Caco-2 (cell line): ENCODE results near the gene HTRA3. TPM values are rescaled to one million over a fixed set of nuclear protein-coding genes. Genes with fewer than 3 reads are reported as not detected.

Experiments
- BruUV-seq: library from RNA; stranded (reverse); fragments of 400-500 nt; replicated peaks from 2 replicates; lab custom pipeline; 2021; lab: Mats Ljungman, UMichigan
- CTCF ChIA-PET: fragments of 300-600 bp; sonication (Branson Sonifier 250); formaldehyde crosslinking; loops from one replicate; lab custom pipeline; 2022; ENCODE audit warnings: antibody characterized with exemption; lab: Charles Lee
- POLR2A ChIA-PET: fragments of 300-600 bp; sonication (Branson Sonifier 250); formaldehyde crosslinking; loops from one replicate; lab custom pipeline; 2022; ENCODE audit warnings: antibody characterized with exemption; lab: Charles Lee
- DNase-seq, 2 experiments: peaks; one replicate each; pipeline versions ENCODE4 v3.0.0 to v3.0.0-alpha.2; 2020 to 2022
- H3K27me3 ChIP-seq: replicated peaks from 2 replicates; pipeline ENCODE4 v1.6.0; 2011; ENCODE audit warnings: low read length; ENCODE audit not compliant: control insufficient read depth, insufficient read depth
- H3K36me3 ChIP-seq: 2 replicates; pipeline ENCODE4 v1.5.1; 2011; ENCODE audit warnings: low read length; ENCODE audit not compliant: control insufficient read depth, insufficient read depth
- H3K4me1 ChIP-seq: fragments of 250-450 bp; sonication (Bioruptor Pico); 2 replicates; pipeline ENCODE4 v1.5.1; 2020; ENCODE audit warnings: mild to moderate bottlenecking
- H3K4me3 ChIP-seq: 2 replicates; pipeline ENCODE4 v1.5.1; 2011; ENCODE audit warnings: low read depth, mild to moderate bottlenecking, control low read depth, low read length
- H3K9me3 ChIP-seq: fragments of 250-450 bp; sonication (Bioruptor Pico); 2 replicates; pipeline ENCODE4 v1.5.1; 2020; ENCODE audit warnings: mild to moderate bottlenecking, moderate library complexity
- H3K27ac Mint-ChIP-seq: one replicate; pipeline ENCODE4 v1.8.0; 2022; ENCODE audit warnings: mixed read lengths; ENCODE audit not compliant: unreplicated experiment
- H3K27me3 Mint-ChIP-seq: one replicate; pipeline ENCODE4 v1.8.0; 2022; ENCODE audit warnings: mixed read lengths; ENCODE audit not compliant: insufficient read depth, unreplicated experiment
- H3K36me3 Mint-ChIP-seq: one replicate; pipeline ENCODE4 v1.8.0; 2022; ENCODE audit warnings: mild to moderate bottlenecking, mixed read lengths; ENCODE audit not compliant: insufficient read depth, unreplicated experiment
- H3K4me1 Mint-ChIP-seq: one replicate; pipeline ENCODE4 v1.8.0; 2022; ENCODE audit warnings: low read depth, mixed read lengths; ENCODE audit not compliant: unreplicated experiment
- H3K4me3 Mint-ChIP-seq: one replicate; pipeline ENCODE4 v1.8.0; 2022; ENCODE audit warnings: mild to moderate bottlenecking, moderate library complexity, mixed read lengths; ENCODE audit not compliant: unreplicated experiment
- H3K9me3 Mint-ChIP-seq: one replicate; pipeline ENCODE4 v1.8.0; 2022; ENCODE audit warnings: mixed read lengths; ENCODE audit not compliant: unreplicated experiment
- intact Hi-C: fragments of 100-400 bp; cut with micrococcal nuclease; formaldehyde crosslinking; loops from one replicate; pipeline ENCODE4 v1.10.0; 2022; ENCODE audit not compliant: unreplicated experiment
- total RNA-seq: library from RNA; stranded (reverse); gene quantifications from 2 replicates; pipeline ENCODE4 v1.2.3, GENCODE V29; 2022
- TF ChIP-seq, protein P1 (sequence below), 2 experiments: fragments of 200-600 bp in 1 of 2; IDR thresholded peaks; 1 replicate in 1 of 2; 2 replicates in 1 of 2; pipeline versions ENCODE4 v1.5.1 to v1.8.0; 2011 to 2022; ENCODE audit warnings: antibody characterized with exemption in 1 of 2, control low read depth in 1 of 2, inconsistent platforms in 1 of 2, low read depth in 1 of 2, low read length in 1 of 2, mild to moderate bottlenecking in 1 of 2, moderate library complexity in 1 of 2; ENCODE audit not compliant: insufficient read depth in 1 of 2, severe bottlenecking in 1 of 2, unreplicated experiment in 1 of 2

HTRA3 gene
- total RNA-seq, 1 experiment from 2014 or later: 0.66 TPM

DNA sequence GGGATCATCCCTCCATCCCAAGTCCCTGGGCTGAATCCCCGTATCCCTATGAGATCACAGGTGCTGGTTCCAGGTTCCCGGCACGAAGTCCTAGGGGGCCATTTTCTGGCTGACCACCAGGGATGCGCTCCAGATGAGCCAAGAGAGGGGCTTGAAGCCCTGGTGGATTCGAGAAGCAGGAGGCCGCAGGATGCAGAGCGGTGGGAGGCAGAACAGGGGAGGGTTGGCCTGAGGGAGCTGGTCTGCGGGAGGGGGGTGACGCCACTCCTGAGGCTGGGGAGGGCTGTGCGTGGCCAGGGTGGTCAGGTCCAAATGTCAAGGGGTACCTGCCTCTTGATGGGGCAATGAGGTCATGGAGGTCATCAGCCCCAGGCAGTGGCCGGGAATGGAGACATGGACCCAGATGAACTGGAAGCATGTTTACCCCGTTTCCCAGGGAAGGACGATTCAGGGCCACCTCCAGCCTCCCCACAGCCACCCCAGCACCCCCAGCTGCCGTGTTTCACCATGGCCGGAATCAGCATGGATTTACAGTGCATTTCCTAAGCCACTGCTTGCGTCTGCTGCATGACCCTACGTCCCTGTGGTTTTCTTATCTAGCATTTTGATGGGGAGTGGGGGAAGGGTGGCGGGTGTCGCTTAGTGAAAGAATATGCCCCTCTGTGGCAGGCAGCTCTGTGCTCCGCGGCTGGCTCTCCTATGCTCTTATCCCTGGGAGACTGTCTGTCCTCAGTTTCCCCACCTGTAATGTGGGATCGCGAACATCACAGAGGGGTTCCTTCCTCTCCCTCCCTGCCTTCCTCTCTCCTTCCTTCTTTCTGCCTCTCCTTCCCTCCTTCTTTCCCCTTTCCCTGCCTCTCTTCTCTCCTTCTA lies 17.0 kb upstream of the HTRA3 start:
- no TSS peak for BruUV-seq
- H3K9me3 ChIP-seq: no peaks in the 10 kb centered on the region
- H3K4me3 ChIP-seq: no peak overlapping the region
- H3K4me1 ChIP-seq: no peaks in the 10 kb centered on the region
- Mint-ChIP-seq H3K9me3 (no peaks in the 10 kb centered on the region), H3K4me1 (no peaks in the 10 kb centered on the region), H3K36me3 (no peaks in the 10 kb centered on the region), H3K27me3 (no peaks in the 10 kb centered on the region), H3K27ac (no peak overlapping the region), H3K4me3 (no peak overlapping the region)
- TF ChIP-seq, protein P1, sequence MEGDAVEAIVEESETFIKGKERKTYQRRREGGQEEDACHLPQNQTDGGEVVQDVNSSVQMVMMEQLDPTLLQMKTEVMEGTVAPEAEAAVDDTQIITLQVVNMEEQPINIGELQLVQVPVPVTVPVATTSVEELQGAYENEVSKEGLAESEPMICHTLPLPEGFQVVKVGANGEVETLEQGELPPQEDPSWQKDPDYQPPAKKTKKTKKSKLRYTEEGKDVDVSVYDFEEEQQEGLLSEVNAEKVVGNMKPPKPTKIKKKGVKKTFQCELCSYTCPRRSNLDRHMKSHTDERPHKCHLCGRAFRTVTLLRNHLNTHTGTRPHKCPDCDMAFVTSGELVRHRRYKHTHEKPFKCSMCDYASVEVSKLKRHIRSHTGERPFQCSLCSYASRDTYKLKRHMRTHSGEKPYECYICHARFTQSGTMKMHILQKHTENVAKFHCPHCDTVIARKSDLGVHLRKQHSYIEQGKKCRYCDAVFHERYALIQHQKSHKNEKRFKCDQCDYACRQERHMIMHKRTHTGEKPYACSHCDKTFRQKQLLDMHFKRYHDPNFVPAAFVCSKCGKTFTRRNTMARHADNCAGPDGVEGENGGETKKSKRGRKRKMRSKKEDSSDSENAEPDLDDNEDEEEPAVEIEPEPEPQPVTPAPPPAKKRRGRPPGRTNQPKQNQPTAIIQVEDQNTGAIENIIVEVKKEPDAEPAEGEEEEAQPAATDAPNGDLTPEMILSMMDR (IDR thresholded peaks at IDR 0.05; ENCODE audit: insufficient read depth in 1 of 2, low read depth in 1 of 2, low read length in 1 of 2, severe bottlenecking in 1 of 2, unreplicated experiment in 1 of 2): no peak
- no peaks in the 10 kb centered on the region for H3K27me3 ChIP-seq
- no peaks in the 10 kb centered on the region for H3K36me3 ChIP-seq
- intact Hi-C loops: no loop called here
- no peak for DNase-seq
- POLR2A ChIA-PET: no interaction called here
- CTCF ChIA-PET: no interaction called here

DNA sequence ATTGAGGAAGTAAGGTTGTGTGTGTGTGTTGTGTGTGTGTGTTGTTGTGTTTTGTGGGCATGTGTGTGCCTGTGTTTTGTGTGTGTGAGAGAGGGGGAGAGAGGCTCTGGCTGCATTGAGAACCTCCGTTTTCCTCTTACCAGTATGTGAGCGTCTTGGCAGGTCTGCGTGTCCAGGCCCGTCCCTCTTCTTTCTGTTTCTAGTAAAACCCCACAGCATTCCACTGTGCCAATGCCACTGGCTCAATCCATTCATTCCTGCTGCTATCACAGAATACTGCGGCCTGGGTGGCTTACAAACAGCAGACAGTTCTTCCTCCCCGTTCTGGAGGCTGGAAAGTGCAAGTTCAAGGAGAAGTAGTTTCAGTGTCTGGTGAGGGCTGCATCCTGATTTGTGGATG lies 15.5 kb upstream of the HTRA3 start:
- Mint-ChIP-seq H3K36me3 (no peaks in the 10 kb centered on the region), H3K27me3 (no peaks in the 10 kb centered on the region), H3K4me1 (no peaks in the 10 kb centered on the region), H3K4me3 (no peak overlapping the region), H3K9me3 (no peaks in the 10 kb centered on the region), H3K27ac (no peak overlapping the region)
- CTCF ChIA-PET: no interaction called here
- H3K27me3 ChIP-seq: no peaks in the 10 kb centered on the region
- intact Hi-C loops: no loop called here
- TF ChIP-seq, protein P1 (IDR thresholded peaks at IDR 0.05; ENCODE audit: insufficient read depth in 1 of 2, low read depth in 1 of 2, low read length in 1 of 2, severe bottlenecking in 1 of 2, unreplicated experiment in 1 of 2): no peak
- H3K4me1 ChIP-seq: no peaks in the 10 kb centered on the region
- no peaks in the 10 kb centered on the region for H3K36me3 ChIP-seq
- no peaks in the 10 kb centered on the region for H3K9me3 ChIP-seq
- POLR2A ChIA-PET: no interaction called here
- no peak overlapping the region for H3K4me3 ChIP-seq
- no peak for DNase-seq
- BruUV-seq: no TSS peak

DNA sequence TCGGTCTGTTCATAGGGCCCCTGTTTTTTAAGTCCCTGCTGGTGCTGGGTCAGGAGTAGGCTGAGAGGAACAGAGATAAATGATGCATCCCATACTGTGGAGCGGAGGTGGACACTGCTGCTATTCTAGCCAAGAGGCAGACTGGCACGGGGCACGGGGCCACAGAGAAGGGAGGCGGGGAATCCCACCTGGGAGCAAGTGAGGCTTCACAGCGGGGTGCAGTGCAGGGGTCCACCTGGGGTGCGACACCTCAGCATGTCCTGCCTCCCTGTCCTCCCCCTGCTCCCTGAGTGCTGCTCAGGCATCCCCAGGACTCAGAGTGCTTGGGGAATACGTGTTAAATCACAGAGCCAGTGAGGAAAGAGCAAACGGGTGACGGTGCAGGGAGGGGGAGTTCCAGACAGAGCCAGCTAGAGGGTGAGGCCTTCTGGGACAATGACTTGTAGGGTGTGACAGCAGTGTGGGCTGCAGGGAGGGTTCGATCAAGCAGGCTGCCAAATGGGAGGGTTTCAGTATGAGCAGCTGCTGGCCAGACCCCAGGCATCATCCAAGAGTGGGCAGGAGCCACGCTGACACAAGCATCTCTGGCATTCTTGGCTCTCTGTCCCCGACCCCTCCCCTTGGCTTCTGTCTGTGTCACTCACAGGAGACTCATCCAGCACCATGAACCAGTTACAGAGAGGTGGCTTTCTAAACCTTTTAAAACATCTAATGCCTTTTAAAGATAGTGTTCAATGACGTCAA lies 13.7 kb upstream of the HTRA3 start:
- H3K9me3 Mint-ChIP-seq: no peaks in the 10 kb centered on the region
- H3K36me3 Mint-ChIP-seq: no peaks in the 10 kb centered on the region
- ChIA-PET CTCF (no interaction called here), POLR2A (no interaction called here)
- H3K4me1 ChIP-seq: no peaks in the 10 kb centered on the region
- no peaks in the 10 kb centered on the region for H3K27me3 ChIP-seq
- no peak overlapping the region for H3K4me3 Mint-ChIP-seq
- intact Hi-C loops: no loop called here
- H3K4me1 Mint-ChIP-seq: no peaks in the 10 kb centered on the region
- no peaks in the 10 kb centered on the region for H3K27me3 Mint-ChIP-seq
- no peaks in the 10 kb centered on the region for H3K36me3 ChIP-seq
- H3K4me3 ChIP-seq: no peak overlapping the region
- TF ChIP-seq, protein P1 (IDR thresholded peaks at IDR 0.05; ENCODE audit: insufficient read depth in 1 of 2, low read depth in 1 of 2, low read length in 1 of 2, severe bottlenecking in 1 of 2, unreplicated experiment in 1 of 2): no peak
- DNase-seq: no peak
- no TSS peak for BruUV-seq
- no peak overlapping the region for H3K27ac Mint-ChIP-seq
- H3K9me3 ChIP-seq: no peaks in the 10 kb centered on the region
